Measurements from ENCODE around the gene ZNF33B.

Gene ZNF33B

DNA sequence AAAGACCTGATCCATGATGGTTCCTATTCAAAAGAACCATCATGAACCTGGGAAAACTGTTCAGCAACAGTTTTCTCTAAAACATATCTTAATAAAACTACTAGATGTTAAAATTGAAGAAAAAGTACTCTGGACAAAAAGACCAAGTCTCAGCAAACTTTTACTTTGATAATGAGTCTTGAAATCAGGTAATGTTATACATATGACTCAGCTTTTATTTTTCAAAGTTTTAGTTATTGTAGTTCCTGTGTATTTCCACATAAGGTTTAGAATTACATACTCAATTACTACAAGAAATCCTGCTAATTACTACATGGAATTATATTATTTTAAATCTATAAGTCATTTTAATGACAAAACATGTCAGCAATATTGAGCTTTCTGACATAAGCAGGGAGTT, 42.2 kb downstream of the ZNF33B start:
- Mint-ChIP-seq H3K27me3 (ENCODE audit: low read depth, poor library complexity) (peaks cover 9% of the 10 kb centered on the region), H3K4me1 (no peaks in the 10 kb centered on the region), H3K4me3 (no peak overlapping the region), H3K9me3 (peaks cover 81% of the 10 kb centered on the region), H3K27ac (no peak overlapping the region), H3K36me3 (ENCODE audit: low read depth) (peaks cover 98% of the 10 kb centered on the region)
- DNase-seq, result no peak
- no peak for TF ChIP-seq CTCF (IDR thresholded peaks at IDR 0.05)

GRCh38 chr10:42594246-42594650, 44.1 kb downstream of the ZNF33B start:
- Mint-ChIP-seq H3K27ac (no peak overlapping the region), H3K4me1 (no peaks in the 10 kb centered on the region), H3K27me3 (ENCODE audit: low read depth, poor library complexity) (peaks cover 9% of the 10 kb centered on the region), H3K4me3 (no peak overlapping the region), H3K9me3 (peaks cover 85% of the 10 kb centered on the region), H3K36me3 (ENCODE audit: low read depth) (peaks cover 98% of the 10 kb centered on the region)
- DNase-seq, result no peak
- TF ChIP-seq CTCF (IDR thresholded peaks at IDR 0.05), result no peak

DNA sequence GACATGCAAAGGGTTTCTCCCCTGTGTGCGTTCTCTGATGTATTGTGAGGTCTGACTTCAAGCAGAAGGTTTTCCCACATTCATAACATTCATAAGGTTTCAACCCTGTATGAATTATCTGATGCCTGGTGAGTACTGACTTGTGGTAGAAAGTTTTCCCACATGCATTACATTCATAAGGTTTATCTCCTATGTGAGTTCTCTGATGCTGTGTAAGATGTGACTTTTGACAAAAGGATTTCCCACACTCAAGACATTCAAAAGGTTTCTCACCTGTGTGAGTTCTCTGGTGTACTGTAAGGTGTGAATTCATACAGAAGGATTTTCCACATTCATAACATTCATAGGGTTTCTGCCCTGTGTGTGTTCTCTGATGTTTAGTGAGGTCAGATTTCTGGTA, 45.1 kb downstream of the ZNF33B start:
- H3K9me3 Mint-ChIP-seq, result peaks cover 84% of the 10 kb centered on the region
- H3K27ac Mint-ChIP-seq, result no peak overlapping the region

DNA sequence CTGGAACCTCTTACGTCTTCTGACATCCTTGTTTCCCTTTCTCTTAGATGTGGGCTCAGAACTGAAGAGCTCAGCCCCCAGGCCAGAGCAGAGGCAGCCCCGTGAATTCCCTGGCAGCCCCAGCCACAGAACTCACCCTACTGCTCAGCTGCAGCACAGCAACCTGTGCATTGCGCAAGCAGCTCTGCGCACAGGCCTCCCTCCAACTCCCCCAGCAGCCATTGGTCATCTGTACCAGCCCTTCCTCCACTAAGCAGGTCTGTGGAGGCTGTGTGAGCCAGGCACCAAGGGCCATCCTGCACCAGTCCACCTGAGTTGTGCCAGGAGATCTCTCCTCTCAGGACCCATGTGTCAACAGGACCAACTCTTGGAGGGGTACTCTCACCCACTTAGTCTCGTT, 54.5 kb downstream of the ZNF33B start:
- H3K27me3 Mint-ChIP-seq (ENCODE audit: low read depth, poor library complexity), result no peaks in the 10 kb centered on the region
- no peak overlapping the region for H3K4me3 Mint-ChIP-seq
- peaks cover 90% of the 10 kb centered on the region for H3K9me3 Mint-ChIP-seq

More for the DNA sequence above, 45.1 kb downstream of the ZNF33B start:
- DNase-seq, result no peak
- peaks cover 9% of the 10 kb centered on the region for H3K27me3 Mint-ChIP-seq (ENCODE audit: low read depth, poor library complexity)
- TF ChIP-seq CTCF (IDR thresholded peaks at IDR 0.05), result no peak
- H3K4me3 Mint-ChIP-seq, result no peak overlapping the region
- H3K4me1 Mint-ChIP-seq, result no peaks in the 10 kb centered on the region
- H3K36me3 Mint-ChIP-seq (ENCODE audit: low read depth), result peaks cover 98% of the 10 kb centered on the region

DNA sequence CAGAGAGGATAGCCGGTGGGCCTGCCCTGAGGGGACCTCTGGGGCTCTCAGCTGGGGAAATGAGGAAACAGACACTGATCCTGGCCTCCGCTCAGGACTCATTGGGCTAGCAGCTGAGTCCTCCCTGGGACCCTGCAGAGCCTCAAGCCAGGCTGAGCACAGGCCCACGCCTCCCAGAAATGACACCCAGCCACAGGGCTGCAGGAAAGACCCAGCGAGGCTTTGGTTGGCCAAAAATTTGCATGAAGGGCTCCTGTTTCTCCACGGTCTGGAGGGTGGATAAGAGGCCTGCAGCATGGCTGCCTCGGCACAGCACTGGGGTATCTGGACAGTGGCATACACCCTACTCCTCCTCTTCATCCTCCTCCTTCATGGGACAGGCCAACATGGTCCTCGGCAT, 60.4 kb downstream of the ZNF33B start:
- peaks cover 15% of the 10 kb centered on the region for H3K36me3 Mint-ChIP-seq (ENCODE audit: low read depth)
- no peak for TF ChIP-seq CTCF (IDR thresholded peaks at IDR 0.05)

More for the DNA sequence above, 54.5 kb downstream of the ZNF33B start:
- Mint-ChIP-seq H3K4me1 (no peaks in the 10 kb centered on the region), H3K27ac (no peak overlapping the region), H3K36me3 (ENCODE audit: low read depth) (peaks cover 68% of the 10 kb centered on the region)
- no peak for DNase-seq
- TF ChIP-seq CTCF (IDR thresholded peaks at IDR 0.05), result no peak

GRCh38 chr10:42576338-42576737, 62.0 kb downstream of the ZNF33B start:
- Mint-ChIP-seq H3K9me3 (peaks cover 81% of the 10 kb centered on the region), H3K4me3 (no peak overlapping the region), H3K4me1 (no peaks in the 10 kb centered on the region), H3K27ac (no peak overlapping the region), H3K36me3 (ENCODE audit: low read depth) (peaks cover 1% of the 10 kb centered on the region), H3K27me3 (ENCODE audit: low read depth, poor library complexity) (no peaks in the 10 kb centered on the region)
- no peak for DNase-seq
- TF ChIP-seq CTCF (IDR thresholded peaks at IDR 0.05), result no peak

More for the DNA sequence above, 60.4 kb downstream of the ZNF33B start:
- H3K27me3 Mint-ChIP-seq (ENCODE audit: low read depth, poor library complexity), result no peaks in the 10 kb centered on the region
- H3K9me3 Mint-ChIP-seq, result peaks cover 81% of the 10 kb centered on the region
- H3K27ac Mint-ChIP-seq, result no peak overlapping the region
- no peaks in the 10 kb centered on the region for H3K4me1 Mint-ChIP-seq
- DNase-seq, result no peak
- no peak overlapping the region for H3K4me3 Mint-ChIP-seq

Data from nephron progenitor cell (in vitro differentiated cells).